GM12892 (cell line): ENCODE data around the gene ZNF487.

Experiments used
- POLR2A ChIP-seq: IDR thresholded peaks from 2 replicates; pipeline ENCODE4 v1.6.1; 2011; ENCODE audit warnings: low read depth, low read length, control low read depth
- POLR2AphosphoS5 ChIP-seq: IDR thresholded peaks from 2 replicates; pipeline ENCODE4 v1.6.1; 2011; ENCODE audit warnings: low read depth, low read length, control low read depth
- TAF1 ChIP-seq: IDR thresholded peaks from 2 replicates; pipeline ENCODE4 v1.6.1; 2011; ENCODE audit warnings: low read depth, mild to moderate bottlenecking, control low read depth, low read length, borderline replicate concordance

- TF ChIP-seq POLR2A, result no peak
- TF ChIP-seq POLR2AphosphoS5, result no peak
- no peak; the same call in 1 of the 2 replicates for TF ChIP-seq TAF1
These were observed 29.7 kb upstream of the ZNF487 start for GRCh38 chr10:43407148-43407575.
